COLO668 (cell line): ENCODE measurements around the gene OR2L8.

Experiments used
- DNase-seq: peaks from one replicate; lab custom pipeline; 2025; ENCODE audit not compliant: unreplicated experiment; lab: John Stamatoyannopoulos, UW

The OR2L8 gene

GRCh38 chr1:247966532-247967204, 18.0 kb downstream of the OR2L8 start:
- no peak for DNase-seq

- DNase-seq, result no peak
These were observed 44.3 kb downstream of the OR2L8 start for GRCh38 chr1:247992986-247993385.

DNA sequence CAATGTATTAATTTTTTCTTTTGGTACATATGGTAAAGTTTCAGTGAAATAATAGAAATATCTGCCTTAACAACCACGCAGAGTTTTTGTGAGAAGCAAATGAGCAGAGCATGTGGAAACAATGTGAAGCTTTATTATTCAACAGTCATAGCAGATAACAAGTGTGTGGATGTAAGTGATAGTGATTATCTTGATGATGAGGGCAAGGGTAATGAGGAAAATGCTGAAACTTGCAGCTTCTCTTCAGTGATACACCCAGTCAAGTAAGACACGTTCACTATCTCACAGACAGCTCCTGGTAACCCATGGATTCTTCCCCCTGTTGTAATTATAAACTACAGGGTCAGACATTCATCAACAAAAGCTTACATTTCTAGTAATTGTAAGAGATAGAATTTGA, 50.2 kb downstream of the OR2L8 start:
- DNase-seq, result no peak
